ENCODE results near the gene TINCR.
A peak's percentile ranks its signal among the peaks of the same experiment; 100 is the strongest.

TINCR gene

DNA sequence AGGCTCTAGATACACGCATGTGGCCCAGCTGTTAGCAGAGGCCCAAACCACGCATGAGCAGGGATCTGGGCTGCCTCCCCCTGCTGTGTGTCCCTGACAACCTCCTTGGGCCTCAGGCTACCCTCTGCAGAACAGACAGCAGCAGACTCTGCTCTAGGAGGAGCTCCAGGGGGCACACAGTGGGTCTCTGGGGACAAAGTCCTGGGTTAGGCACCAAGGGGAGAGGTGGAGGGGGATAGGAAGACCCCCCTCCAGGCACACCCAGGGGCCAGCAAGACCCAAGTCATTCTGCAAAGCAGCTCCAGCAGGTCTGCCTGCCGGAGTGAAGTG, 8.0 kb downstream of the TINCR start:
- no peak for DNase-seq (ENCODE audit: low read depth)
- no peak for TF ChIP-seq CTCF (conservative IDR thresholded peaks at IDR 0.05; ENCODE audit: low read depth, low read length)
- no peak overlapping the region for H3K4me3 ChIP-seq (ENCODE audit: low read depth, low read length)

DNA sequence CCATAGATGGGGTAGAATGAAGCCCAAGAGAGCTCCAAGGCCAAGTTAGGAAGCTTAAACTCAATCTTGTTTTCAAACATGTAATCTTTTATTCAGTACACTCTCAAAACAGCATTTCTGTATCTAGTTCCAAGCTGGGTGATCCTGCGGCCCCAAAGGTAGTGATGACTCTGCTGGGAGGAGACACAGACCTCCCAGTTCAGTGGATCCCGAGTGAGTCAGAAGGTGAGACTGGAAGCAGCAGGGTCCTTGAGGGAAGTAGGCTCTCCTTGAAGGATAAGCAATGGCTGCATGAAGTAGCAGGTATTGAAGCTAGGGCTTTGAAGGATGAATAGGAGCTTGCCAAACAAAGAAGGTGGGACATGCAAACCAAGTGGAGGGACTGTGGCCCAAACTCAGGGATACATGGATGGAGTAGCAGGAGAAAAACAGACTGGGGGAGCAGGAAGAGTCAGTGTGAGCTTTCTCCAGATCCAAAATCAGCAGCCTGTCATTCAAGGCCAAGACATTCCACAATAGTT, 9.6 kb downstream of the TINCR start:
- no peak for TF ChIP-seq CTCF (conservative IDR thresholded peaks at IDR 0.05; ENCODE audit: low read depth, low read length)
- no peak overlapping the region for H3K4me3 ChIP-seq (ENCODE audit: low read depth, low read length)
- no peak for DNase-seq (ENCODE audit: low read depth)

DNA sequence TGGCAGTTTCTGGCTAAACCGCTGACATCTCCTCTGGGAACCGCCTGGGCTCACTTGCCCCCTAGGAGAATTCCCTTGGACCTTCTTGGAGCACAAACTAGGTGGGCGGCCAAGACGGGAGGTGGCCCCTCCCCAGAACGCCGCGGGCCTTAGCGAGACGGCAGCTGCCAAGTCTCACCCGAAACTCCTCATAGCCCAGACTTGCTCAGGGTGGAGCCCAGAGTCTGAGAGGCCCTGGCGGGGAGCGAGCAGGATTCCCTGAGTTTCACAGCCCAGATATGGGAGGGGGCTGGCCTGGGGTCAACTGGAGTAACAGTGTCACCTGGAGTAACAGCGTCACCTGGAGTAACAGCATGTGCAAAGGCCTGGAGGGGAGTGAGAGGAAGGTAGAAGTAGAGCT, 10.1 kb downstream of the TINCR start:
- DNase-seq (ENCODE audit: low read depth), result no peak
- TF ChIP-seq CTCF (conservative IDR thresholded peaks at IDR 0.05; ENCODE audit: low read depth, low read length), result no peak
- H3K4me3 ChIP-seq (ENCODE audit: low read depth, low read length), result no peak overlapping the region

DNA sequence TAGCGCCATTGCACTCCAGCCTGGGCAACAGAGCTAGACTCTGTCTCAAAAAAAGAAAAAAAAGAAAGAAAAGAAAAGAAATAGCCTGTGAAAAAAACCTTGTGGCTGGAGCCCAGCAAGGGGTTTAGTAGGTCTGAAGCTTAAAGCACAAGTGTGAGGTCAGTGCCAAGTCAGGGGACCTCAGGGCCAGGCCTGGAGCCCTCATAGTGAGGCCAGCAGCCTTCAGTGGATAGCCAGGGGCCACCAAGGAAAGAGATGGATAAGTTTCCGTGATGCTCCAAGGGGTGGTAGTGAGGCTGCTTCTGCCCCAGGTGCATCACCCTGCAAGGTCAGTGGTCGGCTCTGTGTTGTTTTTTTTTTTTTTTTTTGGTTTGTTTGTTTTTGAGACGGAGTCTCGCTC, 12.9 kb downstream of the TINCR start:
- no peak for DNase-seq (ENCODE audit: low read depth)
- H3K4me3 ChIP-seq (ENCODE audit: low read depth, low read length), result no peak overlapping the region
- TF ChIP-seq CTCF (conservative IDR thresholded peaks at IDR 0.05; ENCODE audit: low read depth, low read length), result no peak

GRCh38 chr19:5553892-5554291, 13.9 kb downstream of the TINCR start:
- TF ChIP-seq CTCF (conservative IDR thresholded peaks at IDR 0.05; ENCODE audit: low read depth, low read length), result no peak
- no peak for DNase-seq (ENCODE audit: low read depth)

DNA sequence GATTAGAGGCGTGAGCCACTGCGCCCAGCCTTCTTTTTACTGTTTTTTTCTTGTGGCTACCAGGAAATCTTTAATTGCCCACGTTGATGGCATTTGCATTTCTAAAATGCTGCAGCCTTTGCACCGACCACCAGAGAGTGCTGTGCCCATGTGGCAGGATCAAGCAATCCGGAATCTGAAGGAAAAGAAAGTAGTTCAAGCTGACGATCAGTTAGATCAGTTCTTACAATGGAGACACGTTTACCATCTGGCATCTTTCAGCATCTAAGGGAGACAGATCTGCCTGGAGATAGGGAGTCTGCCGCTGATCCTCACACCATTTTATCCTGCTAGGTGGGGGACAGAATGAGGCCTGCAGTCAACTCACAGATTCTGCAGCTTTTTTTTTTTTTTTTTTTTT, 19.9 kb downstream of the TINCR start:
- H3K4me3 ChIP-seq (ENCODE audit: low read depth, low read length), result no peak overlapping the region
- peak; percentile 61 for DNase-seq (ENCODE audit: low read depth)
- peak; percentile 77 for TF ChIP-seq CTCF (conservative IDR thresholded peaks at IDR 0.05; ENCODE audit: low read depth, low read length)

More at GRCh38 chr19:5553892-5554291, 13.9 kb downstream of the TINCR start:
- H3K4me3 ChIP-seq (ENCODE audit: low read depth, low read length), result no peak overlapping the region

DNA sequence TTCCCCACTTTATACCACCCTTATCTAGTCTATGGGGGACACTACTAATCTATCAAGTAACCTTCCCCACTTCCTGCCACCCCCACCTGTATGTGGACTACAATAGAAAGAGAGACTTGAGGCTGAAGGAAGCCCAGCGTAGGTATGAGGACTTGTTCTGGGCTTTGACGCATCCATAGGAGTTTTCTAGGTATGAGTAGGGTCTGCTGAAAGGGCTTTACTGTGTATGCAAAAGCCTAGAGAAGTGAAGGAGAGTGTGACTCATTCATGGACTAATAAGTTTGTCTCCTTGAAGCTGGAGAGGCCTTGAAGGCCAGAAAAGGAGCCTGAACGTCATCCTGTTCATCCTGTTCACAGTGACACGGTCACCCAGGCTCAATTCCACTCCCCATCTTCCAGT, 21.8 kb downstream of the TINCR start:
- H3K4me3 ChIP-seq (ENCODE audit: low read depth, low read length), result no peak overlapping the region
- no peak for TF ChIP-seq CTCF (conservative IDR thresholded peaks at IDR 0.05; ENCODE audit: low read depth, low read length)
- DNase-seq (ENCODE audit: low read depth), result no peak

All from choroid plexus epithelial cell (primary cell).